SIG-M5 treated with dmso at 0.1 percent for 504 hours (cell line): Measurements from ENCODE around the gene C1orf53.

ENCODE experiments used
- DNase-seq: peaks from one replicate; lab custom pipeline; 2025; ENCODE audit not compliant: unreplicated experiment; lab: John Stamatoyannopoulos, UW

The C1orf53 gene

GRCh38 chr1:197907846-197908616, 5.6 kb downstream of the C1orf53 start:
- no peak for DNase-seq

- no peak for DNase-seq
Observed at GRCh38 chr1:197908716-197909220, 6.3 kb downstream of the C1orf53 start.

GRCh38 chr1:197909384-197909783, 7.0 kb downstream of the C1orf53 start:
- DNase-seq, result no peak

DNA sequence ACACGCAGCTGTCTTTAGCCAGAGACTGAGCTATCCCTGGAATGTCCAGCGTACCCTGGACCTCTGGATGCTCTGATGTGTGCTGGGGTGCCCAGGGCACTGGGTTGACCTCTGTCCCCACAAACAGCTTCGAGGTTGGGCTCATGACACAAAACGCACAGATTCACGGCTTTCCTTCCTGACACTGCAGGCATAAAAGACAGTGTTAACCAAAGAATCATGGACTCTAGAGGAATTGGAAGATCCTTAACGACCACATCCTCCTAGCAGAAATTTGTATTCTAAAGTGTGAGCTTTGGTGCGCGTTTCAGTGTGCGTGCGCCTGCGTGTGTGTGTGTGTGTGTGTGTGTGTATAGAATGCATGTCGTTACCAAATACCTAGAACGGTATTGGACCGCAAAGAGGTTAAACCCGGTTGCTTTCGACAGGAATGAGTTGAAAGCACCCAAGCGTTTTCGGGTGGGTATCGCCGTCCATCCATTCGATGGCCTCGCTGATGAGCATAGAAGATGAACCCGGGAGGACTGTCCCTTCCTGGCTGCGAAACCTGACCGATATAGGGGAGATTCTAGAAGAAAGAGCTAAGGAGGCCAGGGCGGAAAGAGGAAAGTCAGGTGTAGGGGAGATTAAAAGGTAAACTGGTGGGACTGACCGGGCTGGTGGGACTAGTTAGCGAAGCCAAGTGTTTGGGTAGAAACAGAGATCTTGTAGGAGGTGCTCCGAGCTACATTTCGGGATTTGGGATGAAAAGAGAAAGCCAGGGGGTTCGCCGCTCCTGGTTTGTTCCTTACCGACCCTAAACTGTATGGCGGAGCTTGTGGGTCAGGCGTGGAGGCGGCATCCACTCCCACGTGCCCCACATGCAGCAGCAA, 7.9 kb downstream of the C1orf53 start:
- no peak for DNase-seq

DNA sequence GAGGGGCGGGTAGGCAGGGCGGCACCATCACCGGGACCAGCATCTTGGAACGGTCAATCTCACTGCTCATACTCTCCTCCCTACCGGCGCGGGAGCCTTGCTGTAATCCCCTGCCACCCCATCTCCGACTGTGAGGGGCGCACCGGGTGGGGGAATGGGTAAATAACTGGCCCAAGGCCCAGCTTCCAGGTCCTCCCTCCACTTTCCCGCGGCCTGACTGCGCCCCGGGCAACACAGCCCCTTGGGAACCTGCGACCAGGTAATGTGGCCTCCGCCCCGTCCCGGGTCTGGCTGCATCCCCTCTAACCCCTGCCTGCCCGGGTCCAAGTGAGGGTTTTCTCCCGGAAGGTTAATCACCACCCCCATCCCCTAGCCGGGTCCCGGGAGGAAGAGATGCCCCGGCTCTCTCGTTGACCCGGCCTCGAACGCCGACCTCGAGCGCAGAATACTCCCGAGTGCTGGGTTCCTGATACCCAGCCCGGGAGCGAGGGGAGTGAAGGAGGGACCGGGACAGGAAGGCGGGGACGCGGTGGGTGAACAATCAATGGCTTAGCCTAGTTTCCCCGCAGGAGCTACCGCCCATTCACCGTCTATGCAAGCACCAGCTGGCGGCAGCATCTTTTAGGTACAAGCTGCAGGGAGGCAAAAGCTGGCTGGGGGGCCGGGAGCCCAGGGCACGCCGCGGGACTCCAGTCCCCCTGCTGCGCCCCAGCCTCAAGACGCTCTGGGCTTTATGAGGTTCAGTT, 8.9 kb downstream of the C1orf53 start:
- no peak for DNase-seq

DNA sequence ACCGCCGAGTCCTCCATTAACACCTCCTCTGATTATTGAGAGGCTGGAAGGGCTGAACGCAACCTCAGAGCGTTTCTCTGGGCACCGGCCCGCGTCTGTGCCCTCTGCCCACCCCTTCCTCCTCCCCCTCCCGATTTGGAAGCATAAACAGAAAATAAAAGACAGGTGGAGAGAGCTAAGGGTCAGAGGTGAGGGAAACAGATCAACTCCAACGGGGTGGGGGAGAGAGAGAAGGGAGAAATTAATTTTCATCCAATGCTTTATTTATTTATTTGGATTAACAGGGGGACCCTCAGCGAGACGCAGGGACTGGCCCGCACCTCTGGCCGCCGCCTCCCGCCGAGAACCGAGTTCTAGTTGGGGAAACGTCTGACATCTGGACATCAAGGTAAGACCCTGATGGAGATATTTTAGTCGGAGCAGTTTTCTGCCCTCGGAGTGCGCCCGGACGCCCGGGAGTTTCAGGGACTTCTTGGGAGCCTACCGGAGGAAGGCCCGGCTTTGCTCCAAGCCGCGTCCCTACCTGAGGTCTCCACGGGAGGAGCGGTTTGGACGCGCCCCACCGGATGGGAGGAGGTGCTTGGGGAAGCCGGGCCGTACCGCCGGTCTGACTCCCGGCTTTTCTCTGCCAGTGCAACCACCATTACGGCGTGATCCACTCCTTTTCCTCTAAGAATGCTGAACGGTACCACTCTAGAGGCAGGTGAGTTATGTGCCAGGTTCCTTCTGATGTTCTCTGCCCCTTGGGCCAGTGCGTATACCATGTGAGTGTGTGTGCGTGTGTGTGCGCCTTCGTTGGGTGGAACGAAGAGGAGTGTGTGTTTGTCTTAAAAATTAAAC, 9.6 kb downstream of the C1orf53 start:
- DNase-seq, result no peak

- no peak for DNase-seq
Observed at GRCh38 chr1:197912739-197913494, 10.5 kb downstream of the C1orf53 start.

GRCh38 chr1:197913495-197914276, 11.3 kb downstream of the C1orf53 start:
- DNase-seq, result no peak

DNA sequence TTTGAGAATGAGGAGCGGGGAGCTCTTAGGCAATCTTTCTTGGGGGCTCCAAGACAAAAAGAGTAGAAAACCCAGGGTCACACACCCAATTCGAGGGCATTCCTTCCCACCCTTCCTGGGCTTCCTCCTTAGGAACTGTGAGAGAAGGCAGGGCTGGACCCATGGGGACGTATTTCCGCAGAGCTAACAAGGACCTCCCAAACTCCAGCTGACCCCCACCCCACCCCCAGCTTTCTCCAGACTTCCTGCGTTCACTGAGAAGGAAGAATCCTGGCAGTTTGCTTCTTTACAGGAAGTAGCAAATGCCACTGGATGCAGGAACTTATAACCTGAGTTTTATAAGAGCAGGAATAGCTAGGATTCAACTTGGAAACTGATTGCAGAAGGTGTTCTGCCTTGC, 12.1 kb downstream of the C1orf53 start:
- no peak for DNase-seq

DNA sequence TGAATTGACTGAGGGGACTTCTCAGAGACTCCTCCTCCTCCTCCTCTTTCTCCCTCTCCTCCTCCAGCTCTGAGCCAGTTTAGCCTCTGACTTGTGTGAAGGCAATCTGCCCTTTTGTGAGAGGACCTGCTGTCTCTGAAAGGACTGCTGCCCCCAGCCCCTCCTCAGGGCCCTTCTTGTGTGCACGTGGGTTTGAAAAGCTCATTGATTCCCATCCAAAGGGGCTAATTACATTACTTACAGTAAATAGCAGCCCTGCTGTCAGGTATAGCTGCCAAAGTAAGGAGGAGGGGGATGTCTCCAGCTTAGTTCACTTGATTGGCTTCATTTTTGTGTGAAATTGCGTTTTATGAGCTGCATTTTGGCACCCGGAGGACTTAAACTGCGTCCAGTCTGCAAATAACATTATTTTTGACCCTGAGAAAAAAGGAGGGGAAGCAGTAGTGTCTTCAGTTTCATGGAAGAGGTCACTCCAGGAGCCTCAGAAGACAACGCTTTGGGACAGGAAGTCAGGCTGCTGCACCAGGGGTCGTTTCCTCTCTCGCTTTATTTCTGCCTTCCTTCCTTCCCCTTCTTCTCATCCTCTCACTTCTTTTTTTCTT, 12.9 kb downstream of the C1orf53 start:
- DNase-seq, result no peak

DNA sequence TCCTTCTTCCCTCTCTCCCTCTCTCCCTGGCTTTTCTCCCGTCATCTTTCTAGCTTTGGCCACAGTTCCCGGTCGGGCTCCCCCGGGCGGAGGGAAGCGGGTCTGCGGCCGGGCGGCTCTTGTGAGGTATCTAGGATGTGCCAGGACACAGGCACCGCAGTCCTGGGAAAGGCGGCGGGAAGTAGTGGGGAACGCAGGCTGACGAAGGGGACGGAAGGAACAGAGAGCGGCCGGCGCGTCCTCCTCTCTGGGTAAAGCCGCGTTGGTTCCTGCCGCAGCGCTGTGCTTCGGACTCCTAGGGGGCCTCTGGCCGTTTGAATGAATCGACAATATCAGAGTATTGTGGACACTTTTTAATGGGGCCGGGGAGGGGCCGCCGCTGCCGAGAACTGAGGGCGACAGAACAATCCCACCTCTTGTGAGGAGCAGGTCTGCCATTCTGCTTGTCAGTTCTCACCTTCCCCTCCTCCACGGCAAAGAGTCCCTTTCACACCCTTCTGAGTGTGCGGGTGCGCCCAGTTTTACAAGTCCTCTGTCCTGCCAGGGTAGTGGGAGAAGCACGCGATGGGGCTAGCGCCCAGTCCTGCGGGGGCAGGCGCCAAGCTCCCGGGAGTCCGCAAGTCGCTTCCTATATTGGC, 13.6 kb downstream of the C1orf53 start:
- peak; percentile 52 for DNase-seq

DNA sequence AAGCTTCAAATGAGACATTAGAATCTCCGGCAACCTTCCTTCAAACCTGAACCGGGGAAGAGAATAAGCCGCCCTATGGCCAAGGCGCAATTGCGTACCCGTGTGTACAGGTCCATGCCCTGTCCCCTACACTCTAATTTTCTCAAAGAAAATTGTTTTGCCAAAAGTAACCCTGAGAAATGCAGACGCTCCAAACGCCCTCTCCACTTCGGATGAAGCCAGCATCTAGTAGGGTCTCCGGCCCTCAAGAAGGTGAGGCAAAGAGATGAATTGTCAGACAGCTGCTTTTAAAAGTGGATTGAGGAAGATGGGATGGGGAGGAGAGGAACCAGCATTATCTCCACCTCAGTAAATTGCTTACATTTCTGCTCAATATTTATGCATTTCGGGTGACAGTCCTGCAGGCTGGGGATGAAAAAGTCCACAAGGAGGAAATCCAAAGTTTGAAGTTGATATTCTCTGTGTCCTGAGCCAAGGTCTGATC, 14.1 kb downstream of the C1orf53 start:
- DNase-seq, result no peak

- peak; percentile 29 for DNase-seq
Observed at GRCh38 chr1:197917805-197918651, 15.6 kb downstream of the C1orf53 start.

- DNase-seq, result no peak
Observed at GRCh38 chr1:197918807-197919345, 16.4 kb downstream of the C1orf53 start.

DNA sequence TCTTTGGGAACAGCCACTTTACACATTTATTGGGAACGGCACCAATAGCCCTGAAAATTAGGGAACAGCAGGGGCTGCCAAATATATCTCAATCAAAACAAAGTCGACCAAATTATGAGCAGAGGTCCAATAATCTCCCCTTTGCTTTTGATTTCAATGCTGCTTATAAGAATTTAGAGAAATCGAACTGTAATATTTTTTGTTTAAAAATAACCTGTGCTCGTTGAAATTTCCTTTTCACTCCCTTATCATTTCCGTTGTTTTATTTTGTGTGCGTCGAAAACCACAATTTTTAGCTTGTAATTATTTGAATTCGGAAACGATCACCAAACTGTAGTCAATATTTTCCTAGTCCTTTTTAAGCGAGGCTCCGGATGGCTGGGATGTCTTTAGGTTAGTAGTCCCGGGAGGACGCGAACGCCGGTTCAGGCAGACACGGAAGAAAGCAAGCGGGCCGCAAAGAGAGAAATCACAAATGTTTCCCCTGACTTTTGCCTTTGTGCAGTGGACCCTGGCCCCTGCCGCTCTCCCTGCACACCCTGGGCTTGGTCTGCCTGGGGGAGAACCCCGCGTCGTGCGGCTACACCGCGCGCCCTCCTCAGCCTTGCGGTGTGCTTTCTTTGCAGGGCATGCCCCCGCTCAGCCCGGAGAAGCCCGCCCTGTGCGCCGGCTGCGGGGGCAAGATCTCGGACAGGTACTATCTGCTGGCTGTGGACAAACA, 17.1 kb downstream of the C1orf53 start:
- DNase-seq, result no peak

DNA sequence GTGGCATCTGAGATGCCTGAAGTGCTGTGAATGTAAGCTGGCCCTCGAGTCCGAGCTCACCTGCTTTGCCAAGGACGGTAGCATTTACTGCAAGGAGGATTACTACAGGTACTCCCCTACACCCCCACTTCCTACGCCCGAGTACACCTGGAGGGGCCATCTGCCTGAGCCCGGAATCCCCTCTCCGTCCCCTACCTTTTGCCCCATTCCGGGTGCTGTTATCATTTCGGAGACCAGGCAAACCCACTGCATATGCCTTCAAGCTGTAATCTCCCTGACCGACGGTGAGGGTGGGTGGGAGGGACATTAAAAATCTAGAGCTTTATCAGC, 17.6 kb downstream of the C1orf53 start:
- no peak for DNase-seq
